Ishikawa (cell line): ENCODE results near the gene RASD2.

Source experiments
- CEBPB ChIP-seq: IDR thresholded peaks from 2 replicates; pipeline ENCODE4 v1.6.1; 2012
- CREB1 ChIP-seq: IDR thresholded peaks from 2 replicates; pipeline ENCODE4 v1.6.1; 2012; ENCODE audit warnings: low read depth
- EGR1 ChIP-seq: IDR thresholded peaks from 2 replicates; pipeline ENCODE4 v1.6.1; 2012
- EP300 ChIP-seq: IDR thresholded peaks from 2 replicates; pipeline ENCODE4 v1.6.1; 2012; ENCODE audit warnings: borderline replicate concordance
- FOXM1 ChIP-seq: IDR thresholded peaks from 2 replicates; pipeline ENCODE4 v1.6.1; 2012; ENCODE audit warnings: low read depth, borderline replicate concordance
- NFIC ChIP-seq: IDR thresholded peaks from 2 replicates; pipeline ENCODE4 v1.6.1; 2012
- RAD21 ChIP-seq: IDR thresholded peaks from 2 replicates; pipeline ENCODE4 v1.6.1; 2012; ENCODE audit warnings: low read depth
- REST ChIP-seq: IDR thresholded peaks from 2 replicates; pipeline ENCODE4 v1.6.1; 2012; ENCODE audit warnings: low read depth, mild to moderate bottlenecking
- TAF1 ChIP-seq: IDR thresholded peaks from 2 replicates; pipeline ENCODE4 v1.6.1; 2012; ENCODE audit warnings: low read depth, mild to moderate bottlenecking
- TCF12 ChIP-seq: IDR thresholded peaks from 2 replicates; pipeline ENCODE4 v1.6.1; 2012; ENCODE audit warnings: low read depth
- TEAD4 ChIP-seq: IDR thresholded peaks from 2 replicates; pipeline ENCODE4 v1.6.1; 2012
- USF1 ChIP-seq: IDR thresholded peaks from 2 replicates; pipeline ENCODE4 v1.6.1; 2012
- YY1 ChIP-seq: IDR thresholded peaks from 2 replicates; pipeline ENCODE4 v1.6.1; 2012; ENCODE audit warnings: low read depth
- ZBTB7A ChIP-seq: IDR thresholded peaks from 2 replicates; pipeline ENCODE4 v1.6.1; 2012; ENCODE audit warnings: low read depth
- TF ChIP-seq, protein P1 (sequence below): IDR thresholded peaks from 2 replicates; pipeline ENCODE4 v1.6.1; 2012

Gene RASD2

DNA sequence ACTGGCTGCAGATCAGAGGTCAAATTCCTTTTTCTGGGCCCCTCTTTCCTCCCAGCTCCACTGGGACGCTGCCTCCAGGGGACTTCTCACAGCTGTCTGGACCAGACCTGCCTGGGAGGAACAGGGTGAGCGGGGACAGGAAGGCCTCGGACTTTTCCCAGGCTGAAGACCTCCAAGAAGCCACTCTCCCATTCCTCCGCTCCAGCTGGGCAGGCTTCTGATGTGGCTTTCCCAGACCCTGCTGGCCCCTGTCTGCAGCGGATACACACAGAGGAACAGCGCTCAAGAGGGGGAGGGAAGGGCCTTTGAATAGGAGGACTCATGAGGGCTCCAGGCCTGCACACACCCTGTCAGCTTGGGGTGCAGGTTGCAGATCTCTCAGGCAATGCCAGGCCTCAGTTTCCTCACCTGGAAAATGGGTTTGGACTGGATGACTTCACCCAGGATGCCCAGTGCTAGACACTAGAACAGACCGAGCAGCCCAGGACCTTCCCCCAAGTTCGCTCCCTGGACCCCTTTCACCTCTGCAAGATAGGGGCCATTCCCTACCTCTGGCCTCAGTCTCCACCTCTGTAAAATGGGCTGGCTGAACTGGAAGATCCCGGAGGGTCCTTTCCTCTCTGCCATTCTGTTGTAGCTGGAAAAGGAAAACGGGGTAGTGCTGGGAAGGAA, 39.9 kb downstream of the RASD2 start:
- TF ChIP-seq EGR1, result no peak
- TF ChIP-seq TAF1, result no peak
- no peak for TF ChIP-seq TCF12
- TF ChIP-seq, protein P1, sequence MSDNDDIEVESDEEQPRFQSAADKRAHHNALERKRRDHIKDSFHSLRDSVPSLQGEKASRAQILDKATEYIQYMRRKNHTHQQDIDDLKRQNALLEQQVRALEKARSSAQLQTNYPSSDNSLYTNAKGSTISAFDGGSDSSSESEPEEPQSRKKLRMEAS, result no peak
- TF ChIP-seq RAD21, result no peak
- TF ChIP-seq ZBTB7A, result no peak

- TF ChIP-seq ZBTB7A, result no peak
- no peak for TF ChIP-seq NFIC
- no peak for TF ChIP-seq RAD21
- TF ChIP-seq USF1, result no peak
- TF ChIP-seq TEAD4, result no peak
- no peak for TF ChIP-seq REST
- TF ChIP-seq YY1, result no peak
- TF ChIP-seq EGR1, result no peak
- TF ChIP-seq FOXM1, result no peak
- TF ChIP-seq, protein P1, result no peak
- TF ChIP-seq TAF1, result no peak
- TF ChIP-seq CREB1, result no peak
- TF ChIP-seq EP300, result no peak
- TF ChIP-seq TCF12, result no peak
These were observed 40.4 kb downstream of the RASD2 start for GRCh38 chr22:35581023-35581413.

DNA sequence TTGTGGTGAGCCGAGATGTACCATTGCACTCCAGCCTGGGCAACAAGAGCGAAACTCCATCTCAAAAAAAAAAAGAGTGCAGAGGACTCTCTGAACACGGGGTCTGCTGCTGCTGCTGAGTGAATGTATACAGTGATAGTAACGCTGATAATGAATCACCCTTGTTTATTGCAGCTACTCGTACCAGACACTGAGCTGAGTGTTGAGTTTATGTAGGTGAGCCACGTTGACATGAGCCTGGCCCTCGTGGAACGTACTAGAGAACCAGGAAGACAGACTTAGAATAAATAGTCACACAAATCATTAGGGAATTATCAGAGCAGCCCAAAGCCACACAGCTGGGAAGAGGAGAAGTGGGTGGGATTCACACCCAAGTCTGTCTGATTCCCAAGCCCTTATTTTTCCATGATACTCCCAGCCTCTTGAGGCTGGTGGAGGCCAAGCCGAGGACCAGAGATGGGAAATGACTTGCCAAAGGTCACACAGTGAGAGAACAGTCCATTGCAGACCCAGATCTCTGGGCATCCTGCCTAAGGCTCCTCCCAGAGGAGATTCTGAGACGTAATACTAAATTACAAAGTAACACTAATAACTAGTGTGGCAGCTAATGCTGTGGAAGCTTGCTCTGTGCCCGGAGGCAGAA, 41.7 kb downstream of the RASD2 start:
- no peak for TF ChIP-seq FOXM1
- no peak for TF ChIP-seq USF1
- TF ChIP-seq YY1, result no peak
- no peak for TF ChIP-seq TCF12

DNA sequence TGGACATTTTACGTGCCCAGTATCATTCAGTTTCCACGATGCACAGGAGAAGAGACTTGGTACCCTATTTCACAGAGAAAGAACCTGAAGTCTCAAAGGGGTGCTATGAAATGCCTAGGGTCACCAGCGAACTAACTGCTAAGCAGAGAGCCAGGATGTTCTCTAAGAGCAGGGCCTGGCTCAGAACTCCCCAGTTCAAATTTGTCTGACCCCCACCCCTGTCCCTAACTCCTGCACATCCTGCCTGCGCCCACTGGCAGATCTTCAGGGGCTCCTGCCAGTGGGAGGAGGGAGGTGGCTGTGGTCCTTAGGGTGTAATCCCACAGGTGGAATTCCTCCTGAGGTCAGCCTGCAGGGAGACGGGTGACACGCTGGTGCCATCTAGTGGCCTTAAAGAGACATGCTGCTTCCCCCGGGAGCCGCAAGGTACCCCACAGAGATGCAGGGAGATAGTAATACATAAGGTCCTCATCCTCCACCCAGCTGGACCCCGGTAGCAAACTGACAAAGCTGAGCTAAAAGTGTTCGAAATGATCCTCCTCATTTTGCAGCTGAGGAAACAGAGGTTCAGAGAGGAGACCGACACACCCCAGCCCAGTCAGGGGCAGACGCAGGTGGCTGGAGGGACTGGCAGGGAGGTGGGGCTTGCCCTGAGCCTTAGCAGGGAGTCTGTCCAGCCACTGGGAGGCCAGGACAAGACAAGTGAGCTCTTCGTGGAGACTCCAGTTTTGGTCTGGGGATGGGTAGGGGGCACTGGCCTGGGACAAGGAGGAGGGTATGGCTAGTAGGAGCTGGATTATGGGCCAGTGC, 42.4 kb downstream of the RASD2 start:
- TF ChIP-seq EP300 (0 out of 2 replicates have a peak, but pooled peaks have one; percentile 9), TEAD4 (peak; percentile 55), RAD21 (peak; percentile 98), TCF12 (0 out of 2 replicates have a peak, but pooled peaks have one; percentile 13), USF1 (no peak)

DNA sequence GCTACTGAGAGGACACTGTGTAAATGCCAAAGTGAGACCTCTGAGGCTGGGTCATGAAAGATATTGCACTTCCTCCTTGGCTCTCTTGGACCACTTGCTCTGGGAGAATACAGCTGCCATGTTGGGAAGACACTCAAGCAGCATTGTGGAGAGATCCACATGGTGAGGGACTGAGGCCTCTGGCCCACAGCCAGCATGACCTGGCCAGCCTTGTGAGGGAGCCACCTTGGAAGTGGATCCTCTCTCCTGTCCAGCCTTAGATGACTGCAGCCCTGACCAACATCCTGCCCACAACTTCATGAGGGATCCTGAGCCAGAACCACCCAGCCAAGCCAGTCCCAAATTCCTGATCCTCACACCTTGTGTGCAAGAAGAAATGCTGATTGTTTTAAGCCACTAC, 46.1 kb downstream of the RASD2 start:
- TF ChIP-seq USF1 (no peak), TCF12 (no peak), ZBTB7A (no peak), YY1 (0 out of 2 replicates have a peak, but pooled peaks have one; percentile 15), RAD21 (no peak), NFIC (no peak), EGR1 (no peak)

DNA sequence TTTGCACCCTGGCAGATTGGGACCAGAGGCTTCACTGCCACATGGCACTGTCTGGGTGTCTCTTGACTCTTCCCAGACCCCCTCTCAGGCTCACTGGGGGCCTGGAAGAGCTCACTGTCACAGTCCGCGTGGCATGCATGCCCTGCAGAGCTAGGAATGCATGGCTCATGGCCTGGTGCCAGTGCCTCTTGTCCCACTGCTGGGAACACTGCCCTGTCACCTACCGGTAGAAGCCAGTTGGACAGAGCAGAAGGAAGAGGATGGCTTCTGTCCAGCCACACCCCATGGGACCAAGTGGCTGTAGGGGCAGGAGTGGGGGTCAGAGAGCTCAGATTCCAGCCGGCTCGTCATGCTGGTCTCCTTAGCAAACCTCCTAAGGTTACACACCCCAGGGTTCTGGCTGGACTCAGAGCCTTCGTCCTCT, 46.8 kb downstream of the RASD2 start:
- TF ChIP-seq TEAD4, result peak; percentile 97
- no peak for TF ChIP-seq TAF1
- TF ChIP-seq NFIC, result peak; percentile 98
- peak; percentile 93 for TF ChIP-seq EP300
- TF ChIP-seq FOXM1, result peak; percentile 78
- no peak for TF ChIP-seq CEBPB
- peak; percentile 42 for TF ChIP-seq RAD21
- TF ChIP-seq ZBTB7A, result peak; percentile 71; the same call in 1 of the 2 replicates
- TF ChIP-seq CREB1, result no peak
- TF ChIP-seq, protein P1, result peak; percentile 88
- TF ChIP-seq USF1, result peak; percentile 44; the same call in 1 of the 2 replicates
- peak; percentile 95 for TF ChIP-seq TCF12
- TF ChIP-seq YY1, result 0 out of 2 replicates have a peak, but pooled peaks have one; percentile 46
